HepG2 (cell line): ENCODE results near the gene SAPCD2.

Experiments
- ELF1 ChIP-seq: sonication (generic); formaldehyde crosslinking; IDR thresholded peaks from 2 replicates; pipeline ENCODE4 v1.4.0; 2020; ENCODE audit warnings: missing genetic modification reagents
- HOXA5 ChIP-seq: sonication (generic); formaldehyde crosslinking; IDR thresholded peaks from 2 replicates; pipeline ENCODE4 v1.4.0; 2020; ENCODE audit warnings: missing genetic modification reagents
- TF ChIP-seq, protein P1 (sequence below): sonication (generic); formaldehyde crosslinking; IDR thresholded peaks from 2 replicates; pipeline ENCODE4 v1.4.0; 2020; ENCODE audit warnings: missing genetic modification reagents
- TF ChIP-seq, protein P2 (sequence below): sonication (generic); formaldehyde crosslinking; IDR thresholded peaks from 2 replicates; pipeline ENCODE4 v1.5.0; 2020; ENCODE audit warnings: mild to moderate bottlenecking, missing genetic modification reagents, moderate library complexity

DNA sequence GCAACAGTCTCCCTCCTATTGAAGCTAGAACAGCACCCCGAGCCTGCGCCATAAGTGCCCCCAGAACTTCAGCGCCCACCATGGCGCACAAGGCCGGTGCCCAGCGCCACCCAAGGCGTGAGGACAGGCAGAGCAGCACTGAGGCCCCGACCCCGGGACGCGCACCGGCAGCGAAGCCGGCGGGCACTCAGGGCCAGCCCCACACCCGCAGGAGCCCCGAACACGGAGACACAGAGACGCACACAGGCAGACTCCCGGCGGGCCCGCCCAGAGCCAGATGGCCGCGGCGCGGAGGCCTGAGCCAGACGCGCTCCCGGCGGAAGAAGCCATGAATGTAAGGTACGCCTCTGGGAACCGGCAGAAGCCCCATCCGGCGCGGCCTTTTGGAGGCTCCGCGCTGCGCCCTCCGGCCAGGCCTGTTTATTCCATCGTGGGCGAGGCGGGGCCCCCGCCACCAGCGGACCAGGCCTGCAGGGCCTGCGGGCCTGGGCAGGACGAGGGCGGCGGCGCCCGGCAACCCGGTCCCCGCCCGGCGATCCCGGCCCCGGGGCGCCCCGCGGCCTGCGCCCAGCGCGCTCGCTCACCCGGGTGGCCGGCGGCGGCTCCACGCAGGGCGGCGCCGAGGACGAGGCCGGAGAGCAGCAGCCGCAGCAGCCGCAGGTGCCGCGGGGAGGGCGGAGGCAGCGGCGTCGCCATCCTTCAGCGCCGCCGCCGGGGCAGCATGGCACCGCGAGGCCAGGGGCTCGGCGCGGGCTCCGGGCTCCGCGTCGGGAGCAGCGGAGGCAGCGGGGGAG lies 24.9 kb downstream of the SAPCD2 start:
- TF ChIP-seq, protein P1, sequence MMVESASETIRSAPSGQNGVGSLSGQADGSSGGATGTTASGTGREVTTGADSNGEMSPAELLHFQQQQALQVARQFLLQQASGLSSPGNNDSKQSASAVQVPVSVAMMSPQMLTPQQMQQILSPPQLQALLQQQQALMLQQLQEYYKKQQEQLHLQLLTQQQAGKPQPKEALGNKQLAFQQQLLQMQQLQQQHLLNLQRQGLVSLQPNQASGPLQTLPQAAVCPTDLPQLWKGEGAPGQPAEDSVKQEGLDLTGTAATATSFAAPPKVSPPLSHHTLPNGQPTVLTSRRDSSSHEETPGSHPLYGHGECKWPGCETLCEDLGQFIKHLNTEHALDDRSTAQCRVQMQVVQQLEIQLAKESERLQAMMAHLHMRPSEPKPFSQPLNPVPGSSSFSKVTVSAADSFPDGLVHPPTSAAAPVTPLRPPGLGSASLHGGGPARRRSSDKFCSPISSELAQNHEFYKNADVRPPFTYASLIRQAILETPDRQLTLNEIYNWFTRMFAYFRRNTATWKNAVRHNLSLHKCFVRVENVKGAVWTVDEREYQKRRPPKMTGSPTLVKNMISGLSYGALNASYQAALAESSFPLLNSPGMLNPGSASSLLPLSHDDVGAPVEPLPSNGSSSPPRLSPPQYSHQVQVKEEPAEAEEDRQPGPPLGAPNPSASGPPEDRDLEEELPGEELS, result no peak
- TF ChIP-seq, protein P2, sequence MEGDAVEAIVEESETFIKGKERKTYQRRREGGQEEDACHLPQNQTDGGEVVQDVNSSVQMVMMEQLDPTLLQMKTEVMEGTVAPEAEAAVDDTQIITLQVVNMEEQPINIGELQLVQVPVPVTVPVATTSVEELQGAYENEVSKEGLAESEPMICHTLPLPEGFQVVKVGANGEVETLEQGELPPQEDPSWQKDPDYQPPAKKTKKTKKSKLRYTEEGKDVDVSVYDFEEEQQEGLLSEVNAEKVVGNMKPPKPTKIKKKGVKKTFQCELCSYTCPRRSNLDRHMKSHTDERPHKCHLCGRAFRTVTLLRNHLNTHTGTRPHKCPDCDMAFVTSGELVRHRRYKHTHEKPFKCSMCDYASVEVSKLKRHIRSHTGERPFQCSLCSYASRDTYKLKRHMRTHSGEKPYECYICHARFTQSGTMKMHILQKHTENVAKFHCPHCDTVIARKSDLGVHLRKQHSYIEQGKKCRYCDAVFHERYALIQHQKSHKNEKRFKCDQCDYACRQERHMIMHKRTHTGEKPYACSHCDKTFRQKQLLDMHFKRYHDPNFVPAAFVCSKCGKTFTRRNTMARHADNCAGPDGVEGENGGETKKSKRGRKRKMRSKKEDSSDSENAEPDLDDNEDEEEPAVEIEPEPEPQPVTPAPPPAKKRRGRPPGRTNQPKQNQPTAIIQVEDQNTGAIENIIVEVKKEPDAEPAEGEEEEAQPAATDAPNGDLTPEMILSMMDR (CRISPR knock-in tag), result no peak
- TF ChIP-seq HOXA5 (CRISPR knock-in tag) (no peak), ELF1 (CRISPR knock-in tag) (no peak)
